Neural crest cell (in vitro differentiated cells): Measurements from ENCODE around the gene NRG2. TPM values are rescaled to one million over a fixed set of nuclear protein-coding genes. Genes with fewer than 3 reads are reported as not detected.

Experiments
- DNase-seq: peaks from one replicate; pipeline ENCODE4 v3.0.0; 2021; ENCODE audit warnings: low read depth, mixed read lengths, low spot score
- H3K27ac Mint-ChIP-seq: one replicate; pipeline ENCODE4 v1.8.0; 2021; ENCODE audit warnings: mild to moderate bottlenecking, mixed read lengths; ENCODE audit not compliant: unreplicated experiment
- H3K27me3 Mint-ChIP-seq: 2 replicates; pipeline ENCODE4 v1.8.0; 2021; ENCODE audit warnings: low read depth, mild to moderate bottlenecking, mixed read lengths
- H3K36me3 Mint-ChIP-seq: 2 replicates; pipeline ENCODE4 v1.8.0; 2021; ENCODE audit warnings: low read depth, mild to moderate bottlenecking, mixed read lengths
- H3K4me1 Mint-ChIP-seq: 2 replicates; pipeline ENCODE4 v1.8.0; 2021; ENCODE audit warnings: mixed read lengths
- H3K4me3 Mint-ChIP-seq: one replicate; pipeline ENCODE4 v1.8.0; 2021; ENCODE audit warnings: mild to moderate bottlenecking, mixed read lengths
- H3K9me3 Mint-ChIP-seq: 2 replicates; pipeline ENCODE4 v1.8.0; 2021; ENCODE audit warnings: mixed read lengths
- total RNA-seq: library from RNA; stranded (reverse); gene quantifications from 2 replicates; pipeline ENCODE4 v1.2.1, GENCODE V29; 2021
- TF ChIP-seq, protein P1 (sequence below): fragments of 200-600 bp; sonication (generic); conservative IDR thresholded peaks from 2 replicates; pipeline ENCODE4 v1.5.0; 2021; ENCODE audit warnings: antibody characterized with exemption, mild to moderate bottlenecking

The NRG2 gene
- total RNA-seq, 1 donor from 2014 or later, result 0.82 TPM

DNA sequence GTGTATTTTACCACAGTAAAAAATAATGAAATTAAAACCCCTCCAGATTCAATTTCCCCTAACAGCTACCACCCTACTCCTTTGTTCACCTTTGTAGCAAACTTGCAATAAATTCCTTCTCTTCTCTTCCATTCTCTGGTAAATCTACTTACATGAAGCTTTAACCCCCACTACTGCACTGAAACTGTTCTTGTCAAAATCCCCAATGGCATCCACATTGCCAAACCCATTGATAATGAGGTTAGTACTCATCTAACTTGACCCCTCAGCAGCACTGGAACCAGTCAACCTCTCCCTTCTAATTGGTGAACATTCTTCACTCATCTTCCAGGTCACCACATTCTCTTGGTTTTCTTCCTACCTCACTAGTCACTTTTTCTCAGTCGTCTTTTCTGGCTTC, 29.6 kb downstream of the NRG2 start:
- TF ChIP-seq, protein P1, sequence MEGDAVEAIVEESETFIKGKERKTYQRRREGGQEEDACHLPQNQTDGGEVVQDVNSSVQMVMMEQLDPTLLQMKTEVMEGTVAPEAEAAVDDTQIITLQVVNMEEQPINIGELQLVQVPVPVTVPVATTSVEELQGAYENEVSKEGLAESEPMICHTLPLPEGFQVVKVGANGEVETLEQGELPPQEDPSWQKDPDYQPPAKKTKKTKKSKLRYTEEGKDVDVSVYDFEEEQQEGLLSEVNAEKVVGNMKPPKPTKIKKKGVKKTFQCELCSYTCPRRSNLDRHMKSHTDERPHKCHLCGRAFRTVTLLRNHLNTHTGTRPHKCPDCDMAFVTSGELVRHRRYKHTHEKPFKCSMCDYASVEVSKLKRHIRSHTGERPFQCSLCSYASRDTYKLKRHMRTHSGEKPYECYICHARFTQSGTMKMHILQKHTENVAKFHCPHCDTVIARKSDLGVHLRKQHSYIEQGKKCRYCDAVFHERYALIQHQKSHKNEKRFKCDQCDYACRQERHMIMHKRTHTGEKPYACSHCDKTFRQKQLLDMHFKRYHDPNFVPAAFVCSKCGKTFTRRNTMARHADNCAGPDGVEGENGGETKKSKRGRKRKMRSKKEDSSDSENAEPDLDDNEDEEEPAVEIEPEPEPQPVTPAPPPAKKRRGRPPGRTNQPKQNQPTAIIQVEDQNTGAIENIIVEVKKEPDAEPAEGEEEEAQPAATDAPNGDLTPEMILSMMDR, result no peak
- no peak for DNase-seq
- no peak overlapping the region for H3K27ac Mint-ChIP-seq
- H3K9me3 Mint-ChIP-seq, result no peaks in the 10 kb centered on the region
- H3K36me3 Mint-ChIP-seq, result no peaks in the 10 kb centered on the region
- H3K4me1 Mint-ChIP-seq, result no peaks in the 10 kb centered on the region
- no peak overlapping the region for H3K4me3 Mint-ChIP-seq
- H3K27me3 Mint-ChIP-seq, result peaks cover 8% of the 10 kb centered on the region

DNA sequence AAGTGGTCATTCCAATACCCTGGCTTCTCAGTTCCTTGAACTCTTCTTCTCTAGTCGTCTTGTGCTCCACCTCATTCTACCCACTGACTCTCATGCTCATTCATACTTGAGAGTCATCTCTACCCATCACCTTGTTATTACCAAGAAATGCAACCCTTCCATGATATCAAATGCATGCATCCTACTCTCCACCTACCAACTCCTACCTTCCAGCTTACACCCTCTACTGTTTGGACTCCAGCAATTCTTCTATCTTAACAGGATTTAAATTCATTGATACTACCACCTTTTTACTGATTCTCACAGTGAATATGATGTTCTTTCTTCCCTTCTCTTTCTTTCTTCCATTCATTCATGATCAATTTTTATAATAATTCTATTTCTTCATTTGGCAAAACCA, 30.7 kb downstream of the NRG2 start:
- no peak for DNase-seq
- H3K27ac Mint-ChIP-seq, result no peak overlapping the region
- TF ChIP-seq, protein P1, result no peak
- H3K4me1 Mint-ChIP-seq, result no peaks in the 10 kb centered on the region
- H3K4me3 Mint-ChIP-seq, result no peak overlapping the region
- H3K36me3 Mint-ChIP-seq, result no peaks in the 10 kb centered on the region
- no peaks in the 10 kb centered on the region for H3K9me3 Mint-ChIP-seq
- peaks cover 14% of the 10 kb centered on the region for H3K27me3 Mint-ChIP-seq

DNA sequence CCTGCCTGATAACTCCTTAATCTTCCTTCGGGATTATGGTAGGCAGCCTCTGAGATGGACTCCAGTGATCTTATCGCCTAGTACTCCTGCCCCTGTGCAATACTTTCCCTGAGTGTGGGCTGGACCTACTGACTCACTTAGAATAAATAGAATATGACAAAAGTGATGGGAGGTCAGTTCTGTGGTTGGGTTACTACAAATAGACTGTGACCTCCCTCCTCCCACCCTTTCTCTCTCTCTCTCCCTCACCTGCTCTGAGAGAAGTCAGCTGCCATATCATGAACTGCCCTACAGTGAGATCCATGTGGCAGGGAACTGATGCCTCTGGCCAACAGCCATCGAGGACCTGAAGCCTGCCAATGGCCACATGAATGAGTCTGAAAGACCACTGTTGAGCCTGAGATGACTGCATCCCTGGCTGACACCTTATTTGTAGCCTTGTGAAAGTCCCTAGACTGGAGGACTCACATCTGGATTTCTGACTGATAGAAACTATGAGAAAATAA, 31.7 kb downstream of the NRG2 start:
- Mint-ChIP-seq H3K27ac (no peak overlapping the region), H3K4me1 (no peaks in the 10 kb centered on the region), H3K4me3 (no peak overlapping the region), H3K27me3 (peaks cover 25% of the 10 kb centered on the region), H3K36me3 (no peaks in the 10 kb centered on the region), H3K9me3 (no peaks in the 10 kb centered on the region)
- no peak for DNase-seq
- TF ChIP-seq, protein P1, result no peak

DNA sequence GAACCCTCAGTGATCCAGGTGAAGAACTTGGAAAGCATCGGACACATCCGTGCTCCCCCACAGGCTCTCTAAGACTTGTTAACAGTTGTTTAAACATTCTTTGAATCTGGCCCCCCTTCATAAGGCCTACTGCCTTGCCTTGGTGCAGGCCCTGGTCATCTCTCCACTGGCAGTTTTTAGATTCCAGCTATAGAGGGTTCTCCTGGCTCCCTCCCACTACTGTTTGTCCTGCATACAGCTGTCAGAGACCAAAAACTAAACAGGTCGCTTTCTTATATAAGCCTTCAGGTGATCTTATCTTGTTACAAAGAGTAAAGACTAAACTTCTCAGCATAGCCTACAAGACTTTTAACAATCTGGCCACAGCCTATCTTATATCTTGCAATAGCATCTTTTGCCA, 32.3 kb downstream of the NRG2 start:
- H3K27ac Mint-ChIP-seq, result no peak overlapping the region
- DNase-seq, result no peak
- no peak overlapping the region for H3K4me3 Mint-ChIP-seq
- H3K9me3 Mint-ChIP-seq, result no peaks in the 10 kb centered on the region
- H3K36me3 Mint-ChIP-seq, result no peaks in the 10 kb centered on the region
- no peaks in the 10 kb centered on the region for H3K4me1 Mint-ChIP-seq
- TF ChIP-seq, protein P1, result no peak
- peaks cover 29% of the 10 kb centered on the region for H3K27me3 Mint-ChIP-seq

DNA sequence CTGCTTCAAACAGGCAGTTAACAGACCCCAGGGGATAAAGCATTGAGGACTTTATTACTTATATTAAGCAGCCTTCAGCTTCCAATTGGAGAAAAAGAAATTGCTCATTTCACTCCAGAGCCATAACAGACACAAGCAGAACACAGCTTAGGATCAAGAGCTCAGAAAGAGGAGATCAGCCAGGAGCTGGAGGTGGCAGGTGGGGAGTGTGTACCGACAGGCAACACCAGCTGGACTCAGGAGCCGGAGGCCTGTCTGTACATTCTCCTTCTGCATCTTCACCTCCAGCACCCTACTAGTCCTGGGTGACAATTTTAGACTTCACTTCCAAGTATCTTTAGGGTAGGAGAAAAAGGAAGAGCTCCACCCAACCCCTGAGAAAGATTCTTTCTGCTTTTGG, 35.8 kb downstream of the NRG2 start:
- no peak overlapping the region for H3K27ac Mint-ChIP-seq
- H3K27me3 Mint-ChIP-seq, result peaks cover 62% of the 10 kb centered on the region
- no peaks in the 10 kb centered on the region for H3K36me3 Mint-ChIP-seq
- DNase-seq, result no peak
- no peak overlapping the region for H3K4me3 Mint-ChIP-seq
- no peaks in the 10 kb centered on the region for H3K9me3 Mint-ChIP-seq
- TF ChIP-seq, protein P1, result no peak
- H3K4me1 Mint-ChIP-seq, result no peaks in the 10 kb centered on the region
